NCI-H1417 treated with DMSO at 0.1 percent for 48 hours (cell line): ENCODE measurements around the gene TCFL5.

Experiments
- DNase-seq: peaks from one replicate; lab custom pipeline; 2025; lab: John Stamatoyannopoulos, UW

Gene TCFL5

DNA sequence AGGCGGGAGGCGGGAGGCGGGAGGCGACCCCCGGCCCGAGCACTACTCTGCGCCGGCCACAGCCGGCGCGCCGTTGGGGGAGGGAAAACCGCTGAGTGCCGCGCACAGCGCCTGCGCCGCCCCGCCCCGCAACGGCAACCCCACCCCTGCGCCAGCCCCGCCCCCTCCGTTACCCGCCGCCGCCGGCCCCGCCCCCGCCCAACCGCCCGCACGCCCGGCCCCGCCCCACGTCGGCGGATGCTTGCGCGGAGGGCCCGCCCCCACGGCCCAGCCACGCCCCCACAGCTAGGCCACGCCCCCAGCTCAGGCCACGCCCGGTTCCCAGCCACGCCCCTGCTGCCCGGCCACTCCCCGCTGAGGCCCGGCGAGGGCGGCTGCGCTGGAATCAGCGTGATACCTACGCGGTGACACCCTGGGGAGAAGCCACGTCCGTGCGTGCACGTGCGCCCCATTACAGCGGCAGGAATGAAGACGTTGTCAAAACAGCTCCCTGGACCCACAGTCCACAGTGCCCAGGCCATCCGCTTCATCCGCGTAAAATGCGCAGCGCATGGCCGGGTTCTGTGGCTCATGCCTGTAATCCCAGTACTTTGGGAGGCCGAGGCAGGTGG, at the start of gene TCFL5:
TCFL5 (minus strand) TSS at position 97 of the 611 bp plus-strand sequence. CDS start 152 bp downstream, outside the sequence.
- DNase-seq: peak; percentile 47

DNA sequence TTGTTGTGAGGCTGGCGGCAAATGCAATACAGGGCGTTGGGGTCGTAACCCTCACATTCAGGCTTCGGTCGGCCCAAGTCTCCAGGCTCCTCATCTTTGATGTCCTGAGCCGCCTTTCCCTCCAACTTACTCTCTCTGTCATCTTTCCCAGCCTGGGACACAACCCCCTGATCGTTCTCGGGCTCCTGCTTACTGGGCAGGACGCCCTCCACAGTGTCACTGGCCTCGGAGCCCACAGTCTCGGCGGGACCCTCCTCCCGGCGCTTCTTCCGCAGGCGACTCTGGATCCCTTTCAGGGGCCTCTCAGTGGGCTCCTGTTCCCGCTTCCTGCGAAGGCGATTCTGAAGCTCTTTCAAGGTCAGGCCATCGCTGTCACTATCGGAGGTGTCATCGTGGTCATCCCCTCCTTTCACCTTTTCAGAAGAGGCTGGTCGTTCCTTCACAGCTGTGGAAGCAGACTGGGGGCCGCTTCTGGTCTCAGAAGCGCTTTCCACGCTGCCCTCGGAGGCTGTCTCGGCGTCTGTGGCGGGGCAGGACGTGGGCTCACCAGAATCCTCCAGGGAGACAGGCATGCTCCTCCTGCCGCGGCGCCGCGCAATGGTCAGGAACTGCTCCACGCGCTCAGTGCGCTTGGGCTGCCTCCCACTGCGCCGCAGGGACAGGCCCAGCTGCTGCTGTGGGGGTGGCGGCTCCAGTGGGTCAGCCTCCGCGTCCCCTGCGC, 49.3 kb upstream of the TCFL5 start:
- DNase-seq: no peak

DNA sequence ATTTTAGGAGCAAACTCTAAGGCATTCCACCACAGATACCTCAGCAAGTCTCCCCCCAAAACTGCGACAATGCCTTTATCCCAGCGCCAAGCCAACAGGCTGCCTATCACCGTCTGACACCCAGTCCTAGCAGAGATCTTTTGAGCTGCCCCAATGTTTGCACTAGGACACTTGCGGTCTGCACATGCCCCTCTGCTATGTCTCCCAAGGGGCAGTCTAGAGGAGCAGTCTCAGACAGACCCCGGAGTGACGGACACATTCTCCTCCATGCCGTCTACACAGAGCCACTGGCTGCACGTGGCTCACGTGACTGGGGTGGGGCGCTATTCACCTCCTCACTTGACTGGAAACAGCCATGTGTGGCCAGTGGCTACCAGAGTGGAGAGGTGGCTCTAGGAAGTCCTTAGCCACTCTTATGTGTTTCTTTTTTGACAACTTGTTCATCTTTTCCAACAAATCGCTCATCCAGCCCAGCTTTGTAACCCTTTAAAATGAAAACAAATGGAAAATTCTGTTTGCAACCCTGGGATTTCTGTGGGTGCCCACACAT, 48.7 kb upstream of the TCFL5 start:
- DNase-seq: no peak

- DNase-seq: peak; percentile 97
Observed at GRCh38 chr20:62908971-62909791, 47.6 kb upstream of the TCFL5 start.

DNA sequence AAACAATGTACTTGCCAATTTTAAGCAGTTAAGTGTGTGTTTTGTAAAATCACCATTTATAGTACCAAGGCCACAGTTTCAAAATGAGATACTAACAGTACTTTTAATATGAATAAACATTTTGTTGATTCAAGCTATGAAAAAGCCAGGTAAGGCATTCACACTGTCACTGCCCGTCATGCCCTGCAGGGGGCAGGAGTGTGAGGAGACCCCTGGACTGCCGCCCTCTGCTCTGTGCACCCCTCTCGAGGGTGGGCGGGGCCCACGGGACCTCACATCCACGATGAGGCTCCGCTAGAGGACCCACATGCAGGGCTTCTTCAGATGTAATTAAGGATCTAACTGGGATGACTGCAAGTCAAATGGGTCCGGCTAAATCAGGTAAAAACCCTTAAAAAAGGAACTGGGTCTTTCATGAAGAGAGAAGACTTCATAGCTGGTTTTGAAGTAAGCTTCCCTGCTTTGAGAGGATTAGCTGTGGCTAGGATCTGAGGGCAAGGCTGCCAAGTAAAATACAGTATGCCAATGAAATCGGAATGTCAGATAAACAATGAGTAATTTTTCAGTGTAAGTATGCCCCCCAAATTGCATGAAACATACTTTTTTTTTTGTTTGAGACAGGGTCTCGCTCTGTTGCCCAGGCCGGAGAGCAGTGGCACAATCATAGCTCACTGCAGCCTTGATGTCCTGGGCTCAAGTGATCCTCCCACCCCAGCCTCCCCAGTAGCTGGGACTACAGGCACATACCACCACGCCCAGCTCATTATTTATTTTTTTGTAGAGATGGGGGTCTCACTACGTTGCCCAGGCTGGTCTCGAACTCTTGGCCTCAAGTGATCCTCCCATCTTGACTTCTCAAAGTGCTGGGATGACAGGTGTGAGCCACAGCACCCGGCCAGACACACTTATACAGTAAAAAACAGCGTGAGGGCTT, 46.0 kb upstream of the TCFL5 start:
- DNase-seq: no peak

DNA sequence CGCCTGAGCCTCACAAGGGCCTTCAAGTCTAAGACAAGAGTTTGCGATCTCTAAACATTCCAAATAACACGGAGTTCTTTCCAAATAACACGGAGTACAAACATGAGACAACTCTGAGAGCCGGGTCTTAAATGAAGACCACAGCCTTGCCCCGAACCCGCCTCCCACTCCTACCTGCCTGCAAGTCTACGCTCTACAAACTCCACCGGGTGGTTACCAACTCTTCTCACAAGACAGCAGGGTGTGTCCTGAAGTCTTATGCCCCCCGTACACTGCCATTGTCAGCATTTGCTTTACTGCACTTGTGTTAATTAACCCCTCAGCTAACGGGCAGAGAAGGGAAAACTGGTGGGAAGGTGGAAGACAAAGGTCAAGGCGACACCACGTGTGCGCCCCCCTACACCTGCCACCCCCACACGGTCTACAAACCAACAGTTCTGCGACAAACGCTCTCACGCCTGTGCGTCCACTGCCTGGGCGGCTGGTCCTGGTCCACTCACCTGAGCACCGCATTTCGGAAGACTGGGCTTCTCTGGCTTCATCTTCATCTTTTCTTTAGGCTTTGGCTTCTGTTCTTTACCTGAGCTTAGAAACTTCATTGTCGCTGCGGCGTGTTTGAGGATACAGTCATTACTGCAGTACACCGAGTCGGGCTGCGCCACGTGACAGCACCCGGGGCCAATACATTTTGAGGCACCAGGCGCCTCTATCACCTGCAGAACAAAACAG, 45.2 kb upstream of the TCFL5 start:
- no peak for DNase-seq

DNA sequence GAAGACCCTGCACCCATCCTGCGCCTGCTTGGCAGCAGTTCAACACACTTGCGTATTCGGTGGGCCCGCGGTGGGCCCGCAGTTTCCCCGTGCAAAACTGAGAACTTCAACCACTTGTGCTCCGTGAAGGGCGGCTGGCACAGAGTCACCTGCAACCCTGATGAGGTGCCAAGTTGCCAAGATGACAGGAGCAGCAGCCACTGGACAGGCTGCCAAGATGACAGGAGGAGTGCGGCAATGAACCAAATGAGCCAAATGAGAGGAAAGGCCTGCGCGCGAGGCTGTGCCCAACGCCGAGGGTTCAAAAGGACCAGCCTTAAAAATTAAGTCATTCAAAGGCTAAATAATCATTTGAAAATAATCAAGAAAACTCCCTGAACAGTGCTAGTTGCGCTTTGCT, 44.6 kb upstream of the TCFL5 start:
- no peak for DNase-seq

GRCh38 chr20:62905536-62906117, 44.0 kb upstream of the TCFL5 start:
- DNase-seq: no peak

DNA sequence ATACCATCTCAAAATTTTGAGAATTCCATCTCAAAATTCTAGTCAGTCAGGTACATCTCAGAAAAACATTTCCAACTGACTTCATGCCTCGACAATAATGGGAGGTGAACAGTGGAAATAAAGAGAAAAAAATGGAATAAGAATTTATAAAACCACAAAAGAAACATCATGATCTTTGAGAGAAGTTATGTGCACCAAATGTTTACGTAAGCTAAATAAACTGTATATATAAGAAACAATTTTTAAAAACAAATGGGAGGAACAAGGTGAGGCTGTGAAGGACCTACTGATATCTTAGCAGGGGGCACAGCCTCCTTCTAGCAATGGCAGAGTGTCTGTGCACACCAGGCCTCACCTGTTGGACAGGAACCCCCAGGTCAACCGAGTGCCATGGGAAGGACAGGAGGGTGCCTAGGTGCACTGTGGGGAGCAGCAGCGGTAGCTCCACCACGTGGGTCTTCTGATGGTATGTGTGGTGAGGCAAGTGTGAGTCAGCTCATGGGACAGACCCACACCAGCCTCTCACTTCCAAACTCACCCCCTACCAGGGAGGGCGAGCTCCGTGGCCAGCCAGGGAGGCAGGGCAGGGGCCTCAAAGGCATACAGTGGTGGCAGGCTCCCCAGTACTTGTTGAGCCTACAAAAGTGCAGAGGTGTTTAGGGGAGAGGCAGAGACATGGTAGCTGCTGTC, 41.4 kb upstream of the TCFL5 start:
- DNase-seq: no peak

DNA sequence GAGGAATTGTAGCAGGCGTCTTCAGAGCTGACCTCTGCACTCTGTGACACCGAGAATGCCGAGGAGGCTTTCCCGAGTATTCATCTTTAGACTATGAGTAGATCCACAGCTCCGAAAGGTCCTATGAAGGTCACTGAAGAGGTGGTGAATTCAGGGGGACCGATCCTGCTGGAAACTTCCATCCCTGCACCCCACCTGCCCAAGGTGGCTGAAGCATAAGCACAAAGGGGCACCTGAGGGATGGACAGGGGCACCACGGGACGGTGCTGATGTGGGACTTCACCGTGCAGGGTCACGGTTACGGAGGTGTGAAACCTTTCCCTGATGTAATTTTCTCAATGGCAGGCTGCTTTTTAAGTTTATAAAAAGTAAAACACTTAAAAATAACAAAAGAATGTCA, 40.3 kb upstream of the TCFL5 start:
- DNase-seq: no peak

- DNase-seq: no peak
Observed at GRCh38 chr20:62900692-62901584, 39.3 kb upstream of the TCFL5 start.

DNA sequence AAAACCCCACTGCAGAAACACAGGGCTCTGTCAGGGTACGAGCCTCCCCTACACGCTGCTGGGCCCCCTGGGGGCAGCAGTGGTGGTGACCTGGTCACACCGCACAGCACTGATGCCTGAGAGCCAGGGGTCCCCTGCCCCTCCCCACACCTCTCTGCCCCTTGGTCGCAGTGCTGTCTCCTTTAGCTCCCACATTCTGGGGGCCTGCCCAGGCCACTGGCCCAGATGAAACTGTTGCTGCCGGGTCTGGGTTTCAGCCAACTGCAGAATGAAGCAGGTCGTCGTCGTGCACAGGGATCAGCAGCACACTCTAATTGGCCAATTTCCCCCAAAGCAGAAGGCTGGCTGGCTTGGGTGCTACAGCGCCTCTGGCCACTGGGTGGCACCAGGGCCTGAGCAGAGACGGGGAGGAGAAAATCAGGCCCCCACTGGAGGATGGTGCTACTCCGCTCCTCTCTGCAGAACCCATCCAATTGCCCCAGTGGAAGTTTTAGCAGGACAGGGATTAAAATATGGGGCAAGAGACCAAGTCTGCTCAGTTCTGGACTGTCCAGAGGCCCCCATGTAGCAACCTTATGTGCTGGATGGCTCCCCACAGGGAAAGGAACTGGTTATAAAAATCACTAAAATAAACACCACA, 38.5 kb upstream of the TCFL5 start:
- no peak for DNase-seq

DNA sequence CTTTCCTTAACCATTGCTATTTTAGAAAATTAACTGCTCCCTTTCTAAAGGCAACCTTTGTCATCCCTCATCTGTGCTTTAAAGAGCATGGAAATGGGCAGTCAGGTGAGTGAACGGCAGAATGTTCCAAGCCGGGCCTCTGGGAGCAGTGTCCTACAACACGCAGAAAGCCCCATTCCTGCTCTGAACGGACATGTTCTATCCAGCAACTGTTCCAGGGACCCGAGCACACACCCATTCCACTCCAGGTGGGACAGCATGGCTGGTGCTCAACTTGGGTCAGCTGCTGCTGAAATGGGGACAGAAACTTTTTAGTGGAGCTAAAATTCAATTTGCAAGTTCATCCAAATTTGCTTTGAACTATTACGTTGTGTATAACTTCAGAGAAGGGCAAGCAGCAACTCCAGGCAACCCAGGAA, 38.0 kb upstream of the TCFL5 start:
- DNase-seq: no peak

- no peak for DNase-seq
Observed at GRCh38 chr20:62898970-62899632, 37.5 kb upstream of the TCFL5 start.

DNA sequence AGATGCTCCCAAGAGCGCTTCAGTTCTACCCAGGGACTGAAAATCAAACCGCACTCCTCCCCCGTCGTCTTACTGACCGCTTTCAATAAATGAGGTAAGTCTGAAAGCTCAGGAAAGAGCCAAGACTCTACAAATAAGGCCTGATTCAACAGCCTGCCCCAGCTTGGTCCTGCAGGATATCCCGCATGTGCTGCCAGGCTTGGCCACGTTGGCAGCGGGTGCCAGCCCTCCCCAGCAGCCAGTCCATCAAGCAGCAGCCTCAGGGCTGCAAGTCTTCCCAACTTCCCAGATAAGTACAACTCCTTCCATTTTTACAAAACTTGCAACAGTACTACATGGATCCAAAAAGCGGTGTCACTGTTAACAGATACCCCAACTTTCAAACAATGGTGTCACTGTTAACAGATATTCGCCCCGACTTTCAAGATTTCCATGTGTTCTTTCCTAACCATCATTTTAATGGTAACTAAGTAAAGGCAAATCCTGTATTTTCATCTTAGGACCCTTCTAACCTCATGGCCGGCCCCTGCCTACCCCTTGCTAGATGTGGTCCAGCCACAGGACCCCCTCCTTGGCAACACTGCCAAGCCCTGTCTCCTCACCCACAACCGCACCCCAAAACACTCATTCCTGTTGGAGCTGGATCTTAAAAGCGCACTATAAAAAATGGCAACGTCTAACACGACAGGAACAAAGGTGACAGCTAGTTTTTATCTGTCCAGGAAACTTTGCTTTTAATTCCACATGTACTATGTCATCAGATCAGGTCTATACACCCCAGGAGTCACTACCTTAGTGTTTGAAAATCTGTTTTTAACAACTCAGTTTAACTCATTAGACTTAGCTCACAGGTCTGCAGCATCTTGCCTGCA, 36.7 kb upstream of the TCFL5 start:
- no peak for DNase-seq

DNA sequence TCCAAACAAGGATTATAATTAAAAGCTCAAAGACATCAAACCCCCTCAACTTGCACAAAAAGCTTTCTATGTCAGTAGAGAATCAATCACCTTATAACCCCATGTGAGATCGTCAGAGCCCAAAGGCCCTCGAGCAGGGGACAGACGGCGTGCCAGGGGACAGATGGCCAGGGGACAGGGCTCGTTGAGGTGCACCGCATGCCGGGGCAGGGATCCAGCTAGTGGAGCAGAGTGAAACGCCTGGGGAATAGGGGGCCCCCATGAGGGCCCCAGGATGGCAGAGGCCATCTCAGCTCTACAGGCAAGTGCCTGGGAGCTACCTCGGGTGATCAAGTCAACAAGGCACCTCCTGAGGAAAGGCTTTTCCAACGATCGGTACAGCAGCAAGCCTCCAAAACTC, 36.0 kb upstream of the TCFL5 start:
- DNase-seq: no peak

GRCh38 chr20:62896526-62896925, 34.9 kb upstream of the TCFL5 start:
- DNase-seq: no peak
